OCI-LY1 (cell line): ENCODE measurements around the gene ZNF524.

Source experiments
- CTCF ChIP-seq: fragments of 200-600 bp; sonication (generic), shearing (Covaris generic); IDR thresholded peaks from 2 replicates; pipeline ENCODE4 v1.5.1; 2017; ENCODE audit warnings: mild to moderate bottlenecking, antibody characterized with exemption, low read length, moderate library complexity, mixed read lengths
- EZH2 ChIP-seq: fragments of 200-600 bp; sonication (generic), shearing (Covaris generic); IDR thresholded peaks from 2 replicates; pipeline ENCODE4 v1.8.0; 2017; ENCODE audit warnings: borderline replicate concordance, mixed run types, mild to moderate bottlenecking, antibody characterized with exemption, low read length, moderate library complexity, mixed read lengths

- no peak for TF ChIP-seq CTCF
- no peak for TF ChIP-seq EZH2
These were observed 33.8 kb downstream of the ZNF524 start for GRCh38 chr19:55633861-55634260.
